Breast epithelium (tissue), 3 donors: ENCODE results near the gene RERE.

ENCODE experiments used
- CTCF ChIP-seq, 3 donors: fragments of 450-650 bp; IDR thresholded peaks; one replicate each; pipeline ENCODE4 v1.5.1; 2016 to 2017; ENCODE audit warnings: antibody characterized with exemption in 3 of 3, mild to moderate bottlenecking in 3 of 3, moderate library complexity in 3 of 3
- POLR2A ChIP-seq: fragments of 450-650 bp; IDR thresholded peaks from one replicate; pipeline ENCODE4 v1.6.1; 2016; ENCODE audit warnings: antibody characterized with exemption, mild to moderate bottlenecking, moderate library complexity
- POLR2AphosphoS5 ChIP-seq, 3 donors: sonication (generic); formaldehyde crosslinking; IDR thresholded peaks; one replicate each; pipeline ENCODE4 v1.6.1; 2017; ENCODE audit warnings: antibody characterized with exemption in 3 of 3

- TF ChIP-seq CTCF (IDR thresholded peaks at IDR 0.05), result no peak
- no peak for TF ChIP-seq POLR2A
- no peak for TF ChIP-seq POLR2AphosphoS5 (IDR thresholded peaks at IDR 0.05)
Measured at GRCh38 chr1:8716238-8716637, 101.2 kb downstream of the RERE start.
